SK-N-SH (cell line): ENCODE results near the gene SAMD5.

Experiments
- CTCF ChIP-seq: fragments of 200-600 bp; sonication (generic); IDR thresholded peaks from 2 replicates; pipeline ENCODE4 v1.6.1; 2017; ENCODE audit warnings: antibody characterized with exemption, mild to moderate bottlenecking, moderate library complexity
- EP300 ChIP-seq, 2 experiments: IDR thresholded peaks; 2 replicates each; pipeline versions ENCODE4 v1.4.0 to v1.6.1; 2012; ENCODE audit warnings: borderline replicate concordance in 1 of 2, low read depth in 1 of 2, low read length in 1 of 2
- GABPA ChIP-seq: IDR thresholded peaks from 2 replicates; pipeline ENCODE4 v1.4.0; 2012; ENCODE audit warnings: low read depth, mild to moderate bottlenecking
- JUND ChIP-seq: IDR thresholded peaks from 2 replicates; pipeline ENCODE4 v1.4.0; 2012
- MEF2A ChIP-seq: IDR thresholded peaks from 2 replicates; pipeline ENCODE4 v1.4.0; 2012; ENCODE audit warnings: low read depth, borderline replicate concordance
- MXI1 ChIP-seq: IDR thresholded peaks from 2 replicates; pipeline ENCODE4 v1.6.1; 2012; ENCODE audit warnings: mild to moderate bottlenecking, low read depth, low read length, improper control_type of control experiment
- RAD21 ChIP-seq: IDR thresholded peaks from 2 replicates; pipeline ENCODE4 v1.6.1; 2012; ENCODE audit warnings: mild to moderate bottlenecking, low read length
- RCOR1 ChIP-seq: fragments of 150-350 bp; IDR thresholded peaks from 2 replicates; pipeline ENCODE4 v1.6.1; 2017; ENCODE audit warnings: antibody characterized with exemption, low read length
- RFX5 ChIP-seq: IDR thresholded peaks from 2 replicates; pipeline ENCODE4 v1.6.1; 2012; ENCODE audit warnings: mild to moderate bottlenecking, improper control_type of control experiment, low read length
- SMC3 ChIP-seq: IDR thresholded peaks from 2 replicates; pipeline ENCODE4 v1.6.1; 2012; ENCODE audit warnings: low read depth, low read length, improper control_type of control experiment
- TAF1 ChIP-seq: IDR thresholded peaks from 2 replicates; pipeline ENCODE4 v1.6.1; 2012; ENCODE audit warnings: low read depth, mild to moderate bottlenecking, low read length, moderate library complexity, borderline replicate concordance
- TEAD4 ChIP-seq: IDR thresholded peaks from 2 replicates; pipeline ENCODE4 v1.4.0; 2012; ENCODE audit warnings: mild to moderate bottlenecking, borderline replicate concordance; ENCODE audit not compliant: insufficient read depth
- USF1 ChIP-seq: IDR thresholded peaks from 2 replicates; pipeline ENCODE4 v1.4.0; 2012; ENCODE audit warnings: low read depth, borderline replicate concordance
- ZBTB33 ChIP-seq: IDR thresholded peaks from 2 replicates; pipeline ENCODE4 v1.4.0; 2012; ENCODE audit warnings: low read depth, borderline replicate concordance

- TF ChIP-seq CTCF (no peak), EP300 (IDR thresholded peaks at IDR 0.05; ENCODE audit: borderline replicate concordance in 1 of 2, low read depth in 1 of 2, low read length in 1 of 2) (no peak), RFX5 (no peak), MEF2A (no peak), JUND (no peak), RCOR1 (no peak), GABPA (no peak), TEAD4 (no peak), USF1 (no peak), MXI1 (no peak), ZBTB33 (no peak), RAD21 (no peak), TAF1 (no peak), SMC3 (no peak)
Observed at GRCh38 chr6:147617366-147617765, 108.9 kb downstream of the SAMD5 start.
